ENCODE data around the gene FAM107B. TPM values are rescaled to one million over a fixed set of nuclear protein-coding genes. Genes with fewer than 3 reads are reported as not detected.

FAM107B gene
- total and polyA plus RNA-seq, 2 of the 8 experiments (the other 6 are each of a cell fraction or from before 2014, with no cell fraction given): 7.5 to 28.1 TPM

DNA sequence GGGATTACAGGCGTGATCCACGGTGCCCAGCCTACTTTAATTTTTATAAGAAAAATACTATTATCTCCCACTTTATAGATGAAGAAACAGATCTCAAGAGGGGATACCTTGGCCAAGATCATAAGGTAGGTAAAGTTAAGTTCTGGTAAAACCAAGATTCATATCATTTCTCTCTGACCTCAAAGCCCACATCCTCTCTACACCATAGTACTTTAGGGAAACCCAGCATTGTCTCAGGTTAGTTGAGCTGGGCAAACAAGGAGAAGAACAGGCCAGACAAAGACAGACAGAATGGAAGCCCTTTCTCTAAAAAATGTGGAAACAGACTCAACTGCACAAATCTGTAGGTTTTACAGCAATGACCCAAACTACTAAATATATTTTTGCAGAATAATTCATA, 246.2 kb downstream of the FAM107B start (continued):
- TF ChIP-seq RFX5 (IDR thresholded peaks at IDR 0.05; ENCODE audit: borderline replicate concordance, low read depth, low read length): no peak
- TF ChIP-seq ZNF274 (IDR thresholded peaks at IDR 0.05; ENCODE audit: borderline replicate concordance, extremely low read depth, low read length): no peak
- no peak for TF ChIP-seq POU5F1 (IDR thresholded peaks at IDR 0.05; ENCODE audit: low read depth, low read length)

Measured in H1 (cell line).